ENCODE measurements around the gene PGC. TPM values are rescaled to one million over a fixed set of nuclear protein-coding genes. Genes with fewer than 3 reads are reported as not detected.
"Not testable (repeated sequence)": the region's sequence is repeated elsewhere in the genome, so short reads cannot be mapped to it uniquely, and the experiment has no call there.

Gene PGC
- total and polyA plus RNA-seq, 2 donors (not counting 1 experiment from before 2014, with no cell fraction given) = not detected

- H3K4me3 Mint-ChIP-seq; H3K4me1 ChIP-seq (ENCODE audit: control insufficient read depth in 2 of 2, insufficient read depth in 2 of 2, low read length in 2 of 2); POLR2A ChIA-PET; H3K4me3 ChIP-seq (ENCODE audit: control extremely low read depth in 1 of 5, extremely low read depth in 1 of 5, insufficient read depth in 1 of 5, low read depth in 2 of 5, low read length in 4 of 5); H4K20me1 ChIP-seq (ENCODE audit: control insufficient read depth, insufficient read depth, low read length, poor library complexity, severe bottlenecking); H3K27ac Mint-ChIP-seq; H3K9me3 Mint-ChIP-seq (ENCODE audit: insufficient read depth); H3K9ac ChIP-seq (ENCODE audit: low read length); H3K9me3 ChIP-seq (ENCODE audit: control extremely low read depth in 1 of 3, control insufficient read depth in 2 of 3, insufficient read depth in 1 of 3, low read length in 2 of 3); intact Hi-C loops (cut with micrococcal nuclease); DNase-seq; ATAC-seq (ENCODE audit: low read depth); H3K27me3 Mint-ChIP-seq; H3K4me1 Mint-ChIP-seq; CTCF ChIA-PET; H3K79me2 ChIP-seq (ENCODE audit: control insufficient read depth, insufficient read depth, low read length); H3K4me2 ChIP-seq (replicated peaks; ENCODE audit: low read depth, low read length, poor library complexity, severe bottlenecking); H3K36me3 ChIP-seq (replicated peaks in 1 of 2; ENCODE audit: control extremely low read depth in 1 of 2, control insufficient read depth in 1 of 2, extremely low read depth in 1 of 2, insufficient read depth in 2 of 2, low read length in 1 of 2); H3K27me3 ChIP-seq (replicated peaks in 1 of 4; ENCODE audit: control extremely low read depth in 1 of 4, control insufficient read depth in 3 of 4, insufficient read depth in 4 of 4, low read length in 3 of 4); H3K27ac ChIP-seq (ENCODE audit: low read length in 2 of 2); H2AFZ ChIP-seq (ENCODE audit: insufficient read depth, low read depth, low read length, poor library complexity, severe bottlenecking): not testable (repeated sequence)
- WGBS (ENCODE audit: insufficient coverage) = 100% methylated on average over 1 of the region's 4 CpGs
Observed at GRCh38 chr6:41766043-41766664, 19.0 kb upstream of the PGC start.

- no peak overlapping the region for H3K9ac ChIP-seq (ENCODE audit: low read length)
- WGBS (ENCODE audit: insufficient coverage) = 15% methylated on average over 2 of the region's 2 CpGs
- no peak for DNase-seq
- ATAC-seq (ENCODE audit: low read depth) = no peak
- H3K4me2 ChIP-seq (replicated peaks; ENCODE audit: low read depth, low read length, poor library complexity, severe bottlenecking) = no peak overlapping the region
- no peak overlapping the region for H3K27ac ChIP-seq (ENCODE audit: low read length in 2 of 2)
- H3K36me3 ChIP-seq (replicated peaks in 1 of 2; ENCODE audit: control extremely low read depth in 1 of 2, control insufficient read depth in 1 of 2, extremely low read depth in 1 of 2, insufficient read depth in 2 of 2, low read length in 1 of 2) = no peaks in the 10 kb centered on the region
- no peak overlapping the region for H3K4me3 ChIP-seq (ENCODE audit: control extremely low read depth in 1 of 5, extremely low read depth in 1 of 5, insufficient read depth in 1 of 5, low read depth in 2 of 5, low read length in 4 of 5)
- Mint-ChIP-seq H3K9me3 (ENCODE audit: insufficient read depth) (no peaks in the 10 kb centered on the region), H3K27me3 (peaks cover 3% of the 10 kb centered on the region), H3K27ac (no peak overlapping the region), H3K4me1 (no peaks in the 10 kb centered on the region), H3K4me3 (no peak overlapping the region)
- H3K4me1 ChIP-seq (ENCODE audit: control insufficient read depth in 2 of 2, insufficient read depth in 2 of 2, low read length in 2 of 2) = no peaks in the 10 kb centered on the region
- peaks cover 0 to 3% (median 0%) of the 10 kb centered on the region in 4 experiments for H3K27me3 ChIP-seq (replicated peaks in 1 of 4; ENCODE audit: control extremely low read depth in 1 of 4, control insufficient read depth in 3 of 4, insufficient read depth in 4 of 4, low read length in 3 of 4)
- H3K79me2 ChIP-seq (ENCODE audit: control insufficient read depth, insufficient read depth, low read length) = no peaks in the 10 kb centered on the region
- no peak overlapping the region for H2AFZ ChIP-seq (ENCODE audit: insufficient read depth, low read depth, low read length, poor library complexity, severe bottlenecking)
- no peaks in the 10 kb centered on the region for H3K9me3 ChIP-seq (ENCODE audit: control extremely low read depth in 1 of 3, control insufficient read depth in 2 of 3, insufficient read depth in 1 of 3, low read length in 2 of 3)
- ChIA-PET POLR2A (interaction anchor here (0.5 to 0.7 kb wide), 2 partner anchors 15 to 63 kb away, joined by 4 to 7 read pairs; no protein-coding TSS in a partner anchor), CTCF (no interaction called here)
- intact Hi-C loops (cut with micrococcal nuclease) = no loop called here
- no peaks in the 10 kb centered on the region for H4K20me1 ChIP-seq (ENCODE audit: control insufficient read depth, insufficient read depth, low read length, poor library complexity, severe bottlenecking)
- TF ChIP-seq, protein P1, sequence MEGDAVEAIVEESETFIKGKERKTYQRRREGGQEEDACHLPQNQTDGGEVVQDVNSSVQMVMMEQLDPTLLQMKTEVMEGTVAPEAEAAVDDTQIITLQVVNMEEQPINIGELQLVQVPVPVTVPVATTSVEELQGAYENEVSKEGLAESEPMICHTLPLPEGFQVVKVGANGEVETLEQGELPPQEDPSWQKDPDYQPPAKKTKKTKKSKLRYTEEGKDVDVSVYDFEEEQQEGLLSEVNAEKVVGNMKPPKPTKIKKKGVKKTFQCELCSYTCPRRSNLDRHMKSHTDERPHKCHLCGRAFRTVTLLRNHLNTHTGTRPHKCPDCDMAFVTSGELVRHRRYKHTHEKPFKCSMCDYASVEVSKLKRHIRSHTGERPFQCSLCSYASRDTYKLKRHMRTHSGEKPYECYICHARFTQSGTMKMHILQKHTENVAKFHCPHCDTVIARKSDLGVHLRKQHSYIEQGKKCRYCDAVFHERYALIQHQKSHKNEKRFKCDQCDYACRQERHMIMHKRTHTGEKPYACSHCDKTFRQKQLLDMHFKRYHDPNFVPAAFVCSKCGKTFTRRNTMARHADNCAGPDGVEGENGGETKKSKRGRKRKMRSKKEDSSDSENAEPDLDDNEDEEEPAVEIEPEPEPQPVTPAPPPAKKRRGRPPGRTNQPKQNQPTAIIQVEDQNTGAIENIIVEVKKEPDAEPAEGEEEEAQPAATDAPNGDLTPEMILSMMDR (IDR thresholded peaks at IDR 0.05) = no peak
- no peak for TF ChIP-seq EZH2 (IDR thresholded peaks at IDR 0.05; ENCODE audit: borderline replicate concordance, insufficient read depth, low read depth, low read length, poor library complexity, severe bottlenecking)
Observed at GRCh38 chr6:41763470-41763869, 16.3 kb upstream of the PGC start.
